Middle frontal gyrus (tissue), 1 donor: ENCODE measurements around the gene EPHX1.
"Not testable (repeated sequence)": the region's sequence is repeated elsewhere in the genome, so short reads cannot be mapped to it uniquely, and the experiment has no call there.

Source experiments
- DNase-seq: peaks from one replicate; pipeline ENCODE4 v3.0.0-alpha.2; 2015; ENCODE audit warnings: low spot score; ENCODE audit errors: extremely low spot score

Gene EPHX1

DNA sequence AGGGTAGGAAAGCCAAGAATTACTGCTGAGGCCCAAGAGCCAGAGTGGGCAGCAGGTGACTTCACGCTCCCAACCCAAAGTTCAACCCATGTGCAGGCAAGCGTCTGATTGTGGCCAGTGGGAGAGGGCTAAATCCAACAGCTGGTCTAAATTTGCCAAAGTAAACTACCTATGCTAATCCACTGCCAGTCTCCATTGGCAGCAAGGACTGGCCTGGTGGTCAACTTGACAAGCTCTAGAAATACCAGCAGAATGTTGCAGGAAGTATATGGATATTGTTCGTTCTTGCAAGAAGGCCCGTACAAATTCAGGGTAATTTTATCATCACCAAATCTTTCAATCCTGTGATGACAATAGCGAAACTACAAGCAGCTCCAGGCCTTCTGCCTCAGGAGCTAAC, 70.7 kb downstream of the EPHX1 start:
- DNase-seq, result no peak

DNA sequence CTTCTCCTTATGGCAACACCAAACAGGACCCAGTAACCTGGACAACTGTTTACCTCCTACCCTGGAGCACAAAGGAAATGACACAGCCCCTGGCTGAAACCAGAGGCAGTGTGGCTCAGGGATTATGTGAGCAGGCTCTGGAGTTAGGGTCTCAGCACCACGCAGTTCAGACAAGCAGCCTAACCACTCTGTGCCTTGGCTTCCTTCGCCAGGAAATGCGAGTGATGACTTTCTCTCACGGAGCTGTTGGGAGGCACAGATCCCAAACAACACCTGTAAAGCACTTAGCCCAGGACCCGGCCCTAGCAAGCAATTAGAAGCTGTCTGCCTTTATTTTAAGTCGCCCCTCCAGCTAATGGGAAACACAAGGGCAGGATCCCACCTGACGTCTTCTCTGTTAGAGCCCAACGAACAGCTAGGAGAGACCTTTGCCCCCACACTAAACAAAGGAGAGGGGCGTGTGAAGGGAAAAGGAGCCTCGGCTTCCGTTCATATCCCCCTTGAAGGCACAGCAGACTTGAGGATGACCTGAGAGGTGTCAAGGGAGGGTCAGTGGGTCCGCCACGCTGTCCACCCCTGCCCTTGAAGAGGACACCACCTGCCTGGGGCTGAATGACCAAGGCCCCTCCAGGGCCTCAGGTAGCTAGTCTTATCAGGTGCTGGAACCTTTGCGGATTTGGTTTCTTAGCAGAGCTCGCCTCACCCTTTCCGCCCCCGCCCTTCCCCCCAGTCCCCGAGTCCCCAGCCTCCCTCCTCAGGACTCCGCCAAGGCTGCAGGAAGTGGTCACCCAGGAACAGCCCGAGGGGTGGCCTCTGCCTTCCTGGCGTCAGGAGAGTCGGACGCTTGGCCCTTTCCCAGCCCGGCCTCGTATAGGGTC, 71.4 kb downstream of the EPHX1 start:
- no peak for DNase-seq

DNA sequence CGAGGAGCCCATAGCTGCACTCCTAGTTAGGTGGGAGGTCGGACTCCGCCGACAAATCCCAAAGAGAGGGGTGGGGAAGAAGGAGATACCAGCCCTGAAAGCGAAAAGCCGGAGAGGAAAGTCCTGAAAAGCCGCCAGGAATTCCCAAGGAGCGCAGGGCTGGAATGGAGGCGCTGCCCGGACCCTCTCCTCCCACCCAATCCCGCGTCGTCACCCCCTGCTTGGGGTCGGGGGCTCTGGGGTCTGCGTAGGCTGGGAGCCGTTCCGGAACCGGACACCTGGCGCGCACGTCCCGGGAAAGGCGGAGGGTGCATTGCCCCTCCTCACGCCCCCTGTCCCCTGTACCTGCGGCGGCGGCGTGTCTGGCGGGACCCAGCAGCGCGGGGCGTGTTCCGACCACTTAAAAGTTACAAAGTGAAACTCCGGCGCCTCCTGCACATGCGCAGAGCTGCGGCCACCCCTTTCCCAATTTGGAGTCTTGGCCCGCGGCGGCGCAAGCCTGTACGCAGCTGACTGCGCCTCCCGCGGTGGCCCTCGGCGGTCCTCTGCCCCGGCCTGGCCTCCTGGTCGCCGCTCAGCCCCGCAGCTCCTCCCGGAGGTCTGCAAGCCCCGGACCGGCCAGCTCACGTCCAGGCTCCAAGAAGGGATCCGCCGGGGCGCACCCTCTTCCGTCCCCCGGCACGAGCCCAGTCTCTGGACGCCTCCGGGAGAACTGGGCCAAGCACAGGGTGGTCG, 72.2 kb downstream of the EPHX1 start, which contains the start of gene TMEM63A:
TMEM63A (minus strand) TSS at position 422 of the 735 bp plus-strand sequence. CDS start 4,800 bp downstream, outside the sequence.
- peak; percentile 64 for DNase-seq

DNA sequence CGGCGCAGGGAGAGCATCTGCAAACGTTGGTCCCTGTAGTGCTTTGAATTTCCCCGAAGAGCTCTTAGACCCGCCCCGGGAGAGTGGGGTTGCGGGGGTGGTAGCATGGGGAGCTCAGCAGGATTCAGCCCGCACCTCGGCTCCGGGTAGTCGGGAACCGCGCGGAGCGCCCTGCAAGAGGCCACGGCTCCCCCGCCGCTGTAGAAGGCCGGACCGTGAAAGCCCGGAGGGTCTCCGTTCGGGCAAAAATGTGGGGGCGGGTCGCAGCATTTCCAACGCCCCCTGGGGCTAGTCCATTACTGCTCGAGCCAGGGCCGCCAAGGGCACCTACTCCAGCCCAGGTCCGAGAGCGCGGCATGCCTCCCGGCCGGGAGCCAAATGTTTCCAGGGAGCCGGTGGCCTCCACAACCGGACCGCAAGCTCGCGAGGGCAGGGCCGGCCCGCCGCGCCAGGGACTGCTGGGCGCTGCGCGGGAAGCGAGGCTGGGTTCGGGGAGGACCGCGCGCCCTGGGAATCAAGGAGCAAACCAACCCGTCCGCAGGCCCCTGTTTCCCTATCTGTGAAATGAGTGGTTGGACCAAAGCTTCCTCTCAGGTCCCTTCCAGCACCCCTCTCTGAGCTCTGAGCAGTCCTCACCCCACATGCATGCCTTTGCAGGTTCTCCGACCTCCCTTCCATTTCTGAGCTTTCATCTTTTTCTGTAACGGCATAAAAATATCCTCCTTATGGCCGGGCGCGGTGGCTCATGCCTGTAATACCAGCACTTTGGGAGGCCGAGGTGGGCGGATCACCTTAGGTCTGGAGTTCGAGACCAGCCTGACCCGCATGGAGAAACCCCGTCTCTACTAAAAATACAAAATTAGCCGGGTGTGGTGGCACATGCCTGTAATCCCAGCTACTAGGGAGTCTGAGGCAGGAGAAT, 73.0 kb downstream of the EPHX1 start:
- DNase-seq, result no peak

DNA sequence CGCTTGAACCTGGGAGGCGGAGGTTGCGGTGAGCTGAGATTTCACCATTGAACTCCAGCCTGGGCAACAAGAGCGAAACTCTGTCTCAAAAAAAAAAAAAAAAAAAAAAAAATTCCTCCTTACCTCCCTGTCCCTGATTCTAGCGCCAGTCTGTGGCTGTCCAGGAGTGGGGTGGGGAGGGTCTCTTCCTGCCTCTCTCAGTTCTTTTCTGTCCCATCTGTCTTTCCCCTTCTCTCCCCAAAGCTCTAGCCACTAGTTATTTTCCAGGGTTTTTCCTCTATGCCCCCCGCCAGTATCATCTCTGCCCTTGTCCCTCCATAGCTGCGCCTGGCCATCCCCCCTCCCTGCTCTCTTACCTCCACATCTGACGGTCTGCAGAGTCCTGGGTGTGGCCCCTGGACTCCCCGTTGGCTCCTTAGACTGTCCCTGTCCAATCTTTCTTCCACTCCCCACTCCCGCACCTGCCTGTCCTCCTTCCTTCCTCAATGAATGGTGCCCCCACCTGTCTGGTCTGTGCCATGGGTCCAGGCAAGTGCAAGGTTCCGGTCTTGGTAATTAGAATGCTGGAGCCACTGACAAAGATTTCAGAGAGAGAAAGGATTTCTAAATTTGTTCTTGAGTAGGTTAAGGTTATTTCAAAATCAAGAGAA, 73.8 kb downstream of the EPHX1 start:
- DNase-seq, result no peak

DNA sequence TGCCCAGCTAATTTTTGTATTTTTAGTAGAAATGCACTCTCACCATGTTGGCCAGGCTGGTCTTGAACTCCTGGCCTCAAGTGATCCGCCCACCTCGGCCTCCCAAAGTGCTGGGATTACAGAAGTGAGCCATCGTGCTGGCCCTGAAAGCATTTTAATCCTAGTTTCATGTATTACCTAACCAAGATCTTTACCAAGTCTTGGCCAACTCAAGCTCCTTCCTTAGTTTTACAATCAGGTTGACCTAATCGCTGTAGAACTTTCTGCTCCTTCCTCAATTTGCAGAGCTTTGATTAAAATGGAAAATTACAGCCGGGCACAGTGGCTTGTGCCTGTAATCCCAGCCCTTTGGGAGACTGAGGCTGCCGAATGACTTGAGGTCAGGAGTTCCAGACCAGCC, 75.4 kb downstream of the EPHX1 start:
- DNase-seq, result no peak

DNA sequence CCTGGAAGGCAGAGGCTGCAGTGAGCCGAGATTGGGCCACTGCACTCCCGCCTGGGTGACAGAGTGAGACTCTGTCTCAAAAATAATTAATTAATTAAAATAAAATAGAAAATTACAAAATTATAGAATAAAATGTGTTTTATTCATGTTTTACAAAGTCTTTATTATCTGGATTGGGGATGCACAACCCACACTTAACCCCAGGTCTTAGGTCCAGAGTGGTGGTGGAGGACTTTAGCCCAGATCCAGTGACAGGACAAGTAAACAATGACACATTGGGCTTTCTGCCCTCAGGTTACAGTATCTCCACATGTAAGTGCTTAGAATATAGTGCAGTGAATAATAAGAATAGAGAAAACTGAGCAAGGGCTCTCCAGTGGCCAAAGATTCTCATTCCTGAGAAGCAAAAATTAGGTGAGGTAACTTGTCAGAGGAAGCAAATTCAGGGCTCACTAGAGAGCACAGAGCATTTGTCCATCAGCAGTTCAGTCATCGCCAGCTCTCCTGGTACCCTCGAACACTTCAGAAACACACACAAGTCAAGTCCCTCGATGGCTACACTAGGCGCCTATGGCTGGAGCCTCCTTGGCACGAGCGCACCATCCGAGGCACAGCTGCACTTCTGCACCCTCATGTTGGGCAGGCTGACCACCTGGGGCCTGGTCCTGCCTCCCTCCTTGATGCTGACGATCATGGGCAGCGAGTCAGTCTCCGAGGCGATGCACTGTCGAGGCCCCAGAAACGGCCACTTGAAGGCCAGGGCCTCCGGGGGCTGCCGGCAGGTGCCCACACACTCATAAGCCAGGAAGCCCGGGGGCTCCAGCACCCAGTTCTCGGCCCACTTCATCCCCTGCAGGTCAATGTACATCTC, 76.5 kb downstream of the EPHX1 start:
- no peak for DNase-seq

DNA sequence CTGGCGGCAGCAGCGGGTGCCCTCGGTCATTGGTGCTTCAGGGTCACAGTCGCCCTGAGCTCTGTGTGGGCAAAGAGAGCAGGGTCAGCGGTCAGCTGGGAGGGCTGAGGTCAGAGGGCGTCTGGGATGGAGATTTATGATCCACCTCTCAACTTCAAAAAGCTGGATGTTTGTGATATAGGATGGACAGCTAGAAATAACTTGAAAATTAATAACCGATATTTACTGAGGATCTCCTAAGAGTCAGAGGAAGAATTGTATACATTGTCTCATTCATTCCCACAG, 77.0 kb downstream of the EPHX1 start:
- no peak for DNase-seq

DNA sequence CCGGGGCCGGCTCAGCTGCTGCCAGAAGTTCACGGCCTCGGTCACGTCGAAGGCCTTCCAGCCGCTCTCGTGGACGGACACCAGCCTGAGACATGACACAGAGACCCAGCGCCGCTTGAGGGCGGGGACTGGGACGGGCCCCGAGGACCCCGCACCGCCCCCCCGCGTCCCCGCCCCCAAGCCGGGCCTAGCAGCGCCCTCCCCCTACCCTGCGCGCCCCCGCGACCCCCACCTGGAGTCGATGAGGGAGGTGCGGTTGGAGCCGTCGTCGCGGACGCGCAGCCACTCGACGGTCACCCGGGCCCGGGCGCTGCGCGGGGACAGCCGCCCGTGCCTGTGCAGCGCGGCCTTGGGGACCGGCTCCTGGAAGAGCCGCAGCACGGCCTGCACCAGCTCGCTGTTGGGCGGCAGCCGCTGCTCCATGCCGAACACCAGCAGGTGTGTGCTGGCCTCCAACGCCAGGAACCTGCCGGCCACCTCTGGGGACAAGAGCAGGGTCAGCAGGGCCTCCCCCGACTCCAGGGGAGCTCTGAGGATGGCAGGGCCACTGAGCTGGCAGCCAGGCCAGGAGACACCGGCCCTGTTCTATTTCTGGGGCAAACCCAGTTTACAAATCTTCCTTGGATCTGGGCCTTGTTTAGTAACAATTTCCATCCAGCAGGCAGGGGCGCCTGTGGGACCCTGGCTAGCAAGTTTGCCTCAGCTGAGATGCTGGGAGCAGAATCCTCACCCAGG, 77.8 kb downstream of the EPHX1 start:
- DNase-seq, result not testable (repeated sequence)

DNA sequence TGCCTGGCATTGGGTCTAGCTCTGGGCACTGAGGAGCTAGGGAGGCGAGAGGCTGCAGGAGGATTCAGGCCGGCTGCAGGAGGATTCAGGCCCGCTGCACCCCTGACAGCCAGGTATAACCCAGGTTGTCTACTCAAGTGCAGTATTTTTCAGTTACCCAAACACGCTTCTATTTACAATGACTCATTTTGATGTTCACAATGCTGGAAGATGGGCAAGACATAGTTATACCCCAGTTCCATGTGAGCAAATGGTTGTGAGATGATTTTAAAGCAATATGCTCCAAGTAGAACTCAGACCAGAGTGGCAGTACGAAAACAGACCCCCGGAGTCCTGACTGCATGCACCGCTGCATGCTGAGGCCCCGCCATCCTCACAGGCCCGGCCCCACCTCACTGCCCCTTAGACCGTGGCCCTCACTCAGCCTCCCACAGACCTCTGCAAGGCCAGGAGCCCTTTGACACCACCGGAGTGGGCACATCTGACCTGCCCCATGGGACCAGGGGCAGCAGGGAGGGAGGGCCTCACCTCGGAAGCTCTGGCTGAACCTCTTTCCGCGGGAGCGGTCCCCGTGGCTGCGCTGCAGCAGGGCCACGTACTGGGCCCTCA, 78.5 kb downstream of the EPHX1 start:
- no peak for DNase-seq

DNA sequence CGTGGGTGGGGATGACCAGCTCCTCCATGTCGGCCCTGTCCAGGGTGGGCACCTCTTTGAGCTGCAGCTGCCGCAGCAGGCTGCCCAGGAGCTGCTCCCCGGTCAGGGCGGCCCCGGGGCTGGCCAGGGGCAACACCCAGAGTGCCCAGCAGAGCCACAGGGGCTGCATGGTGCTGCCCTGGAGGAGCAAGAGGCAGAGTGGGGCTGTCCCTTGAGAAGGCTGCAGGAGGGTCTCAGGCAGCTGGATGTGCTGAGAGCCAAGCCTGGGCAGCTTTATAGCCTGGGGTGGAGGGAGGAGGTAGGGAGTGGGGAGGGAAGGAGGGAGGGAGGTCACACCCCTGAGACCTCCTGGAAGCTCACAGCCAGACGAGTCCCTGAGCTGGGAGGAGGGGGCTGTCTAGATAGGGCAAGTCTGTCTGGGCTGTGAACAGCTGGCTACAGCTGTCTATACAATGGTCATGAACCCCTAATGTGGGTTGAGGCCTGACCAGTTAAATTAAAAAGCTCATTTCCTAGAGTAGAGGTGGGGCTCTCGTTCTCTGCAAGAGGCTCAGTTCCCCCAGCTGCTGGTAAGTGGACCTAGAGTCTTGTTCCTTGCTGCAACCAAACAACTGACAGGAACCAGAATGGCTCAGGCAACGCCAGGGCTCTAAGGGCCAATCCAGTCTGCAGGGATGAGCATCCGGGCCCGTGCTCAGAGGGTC, 79.1 kb downstream of the EPHX1 start, which contains the start of gene LEFTY1:
LEFTY1 (minus strand) TSS at position 249 of the 704 bp plus-strand sequence; CDS start at position 169, 80 bp downstream.
- no peak for DNase-seq

DNA sequence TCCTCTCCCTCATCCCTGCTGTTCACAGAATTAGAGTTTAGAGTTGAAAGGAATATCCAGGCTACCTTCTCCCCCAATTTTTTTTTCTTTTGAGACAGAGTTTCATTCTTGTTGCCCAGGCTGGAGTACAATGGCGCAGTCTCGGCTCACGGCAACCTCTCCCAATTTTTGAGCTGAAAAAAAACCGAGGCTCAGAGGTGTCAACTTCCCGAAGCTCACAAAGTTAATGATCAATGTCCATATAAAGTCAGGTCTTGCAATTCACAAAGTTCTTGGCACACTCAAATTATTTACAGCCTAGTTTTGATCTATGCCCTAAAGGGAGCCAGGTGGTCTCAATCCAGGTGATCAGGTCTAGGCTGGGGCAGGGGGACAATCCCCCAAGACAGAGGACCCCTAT, 79.8 kb downstream of the EPHX1 start:
- DNase-seq, result no peak

DNA sequence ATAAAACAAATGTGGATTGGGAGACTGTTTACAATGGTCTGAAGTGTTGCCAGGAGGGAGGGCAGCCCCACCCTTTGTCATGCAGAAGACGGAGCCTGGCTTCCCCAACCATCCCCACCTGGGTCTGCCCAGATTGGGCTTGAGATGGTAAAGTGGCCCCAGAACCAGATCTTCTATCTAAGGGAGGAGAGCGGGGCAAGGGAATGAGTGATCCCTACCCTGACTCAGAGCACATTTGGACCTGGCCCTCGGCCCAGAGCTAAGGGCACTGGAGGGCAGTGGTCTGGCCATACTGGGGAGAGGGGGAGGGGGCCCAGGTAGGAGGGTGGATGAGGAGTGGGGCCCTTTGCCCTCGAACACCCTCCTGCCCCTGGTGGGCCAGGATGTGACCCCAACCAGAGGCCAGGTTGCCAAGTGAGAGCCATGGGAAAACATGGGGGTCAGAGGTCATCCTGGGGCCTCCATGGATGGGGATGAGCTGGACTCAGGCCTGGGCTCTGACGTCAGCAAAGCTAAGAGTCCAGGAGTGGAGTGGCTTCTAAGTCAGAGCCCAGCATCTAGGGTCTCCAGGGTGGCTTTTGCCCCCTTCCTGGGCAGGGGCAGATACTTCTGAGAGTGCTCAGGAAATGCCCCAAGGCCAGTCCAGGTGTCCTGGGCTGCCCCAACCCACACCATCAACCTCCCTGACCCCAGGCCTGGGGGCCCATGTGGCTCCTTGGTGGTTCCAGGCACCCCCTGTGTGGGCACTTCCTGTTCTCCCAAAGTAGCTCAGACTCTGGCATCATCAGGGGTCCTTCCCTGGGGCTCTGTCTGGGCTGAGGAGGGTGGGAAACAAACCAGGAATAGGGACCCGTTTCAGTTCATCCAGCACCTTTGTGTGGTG, 80.7 kb downstream of the EPHX1 start:
- DNase-seq, result no peak

DNA sequence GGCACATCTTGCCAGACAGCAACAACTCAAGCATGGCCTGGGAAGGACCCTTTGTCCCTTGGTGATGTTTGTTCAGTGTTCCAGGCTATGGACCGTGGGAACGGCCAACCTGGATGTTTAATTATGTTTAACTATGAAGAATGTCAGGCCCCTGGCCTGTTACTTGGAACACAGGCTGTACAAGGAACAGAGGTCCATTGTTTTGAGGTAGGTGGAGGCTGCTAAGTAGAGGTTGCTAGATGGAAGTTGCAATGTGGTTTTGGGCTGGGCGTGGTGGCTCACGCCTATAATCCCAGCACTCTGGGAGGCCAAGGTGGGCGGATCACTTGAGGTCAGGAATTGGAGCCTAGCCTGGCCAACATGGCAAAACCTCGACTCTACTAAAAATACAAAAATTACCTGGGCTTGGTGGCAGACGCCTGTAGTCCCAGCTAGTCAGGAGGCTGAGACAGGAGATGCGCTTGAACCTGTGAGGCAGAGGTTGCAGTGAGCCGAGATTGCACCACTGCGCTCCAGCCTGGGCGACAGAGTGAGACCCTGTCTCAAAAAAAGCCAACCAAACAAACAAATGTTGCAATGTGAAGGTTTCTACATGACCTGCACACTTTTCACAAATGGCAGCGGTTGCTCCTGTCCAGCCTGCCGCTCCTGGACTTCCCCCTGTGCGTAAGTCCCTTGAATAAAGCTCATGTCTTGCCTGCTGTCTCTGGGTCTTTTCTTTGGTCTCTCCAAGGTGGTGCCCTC, 81.5 kb downstream of the EPHX1 start:
- no peak for DNase-seq

DNA sequence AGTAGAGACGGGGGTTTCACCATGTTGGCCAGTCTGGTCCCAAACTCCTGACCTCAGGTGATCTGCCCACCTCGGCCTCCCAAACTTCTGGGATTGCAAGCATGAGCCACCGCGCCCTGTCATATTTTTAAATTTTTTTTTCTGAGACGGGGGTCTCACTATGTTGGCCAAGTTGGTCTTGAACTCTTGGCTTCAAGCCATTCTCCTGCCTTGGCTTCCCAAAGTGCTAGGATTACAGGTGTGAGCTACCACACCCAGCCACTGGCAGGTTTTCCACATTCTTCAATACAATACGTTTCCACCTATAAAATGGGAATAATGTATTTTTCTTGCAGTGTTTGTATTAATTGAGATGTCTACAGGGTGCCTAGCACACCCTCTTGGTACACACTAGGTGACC, 82.4 kb downstream of the EPHX1 start:
- DNase-seq, result no peak
